Hepatocyte (in vitro differentiated cells): ENCODE data around the gene GSN. TPM values are rescaled to one million over a fixed set of nuclear protein-coding genes. Genes with fewer than 3 reads are reported as not detected.

ENCODE experiments used
- DNase-seq: peaks from one replicate; pipeline ENCODE4 v3.0.0-alpha.2; 2016; ENCODE audit warnings: low spot score
- H2AFZ ChIP-seq: fragments of 200-600 bp; sonication (generic); 2 replicates; pipeline ENCODE4 v1.6.0; 2016; ENCODE audit warnings: antibody characterized with exemption, mild to moderate bottlenecking
- H3K27ac ChIP-seq: fragments of 200-600 bp; sonication (generic); 2 replicates; pipeline ENCODE4 v1.5.1; 2016; ENCODE audit warnings: mild to moderate bottlenecking
- H3K27me3 ChIP-seq: fragments of 200-600 bp; sonication (generic); 2 replicates; pipeline ENCODE4 v1.6.1; 2016
- H3K36me3 ChIP-seq: fragments of 200-600 bp; sonication (generic); replicated peaks from 2 replicates; pipeline ENCODE4 v1.5.1; 2016; ENCODE audit warnings: low read depth; ENCODE audit not compliant: insufficient read depth
- H3K4me1 ChIP-seq: fragments of 200-600 bp; sonication (generic); 2 replicates; pipeline ENCODE4 v1.5.1; 2016; ENCODE audit warnings: mild to moderate bottlenecking, moderate library complexity; ENCODE audit not compliant: insufficient read depth
- H3K4me2 ChIP-seq: fragments of 200-600 bp; sonication (generic); 2 replicates; pipeline ENCODE4 v1.6.0; 2016
- H3K4me3 ChIP-seq: fragments of 200-600 bp; sonication (generic); 2 replicates; pipeline ENCODE4 v1.5.1; 2016; ENCODE audit warnings: mild to moderate bottlenecking
- H3K79me2 ChIP-seq: fragments of 200-600 bp; sonication (generic); 2 replicates; pipeline ENCODE4 v1.6.0; 2017; ENCODE audit warnings: mild to moderate bottlenecking
- H3K9me2 ChIP-seq: fragments of 200-600 bp; sonication (generic); replicated peaks from 2 replicates; pipeline ENCODE4 v1.6.0; 2017; ENCODE audit warnings: mild to moderate bottlenecking; ENCODE audit not compliant: insufficient read depth
- H3K9me3 ChIP-seq: fragments of 200-600 bp; sonication (generic); 2 replicates; pipeline ENCODE4 v1.5.1; 2016; ENCODE audit warnings: low read depth, mild to moderate bottlenecking
- H4K20me1 ChIP-seq: fragments of 200-600 bp; sonication (generic); 2 replicates; pipeline ENCODE4 v1.6.0; 2016; ENCODE audit warnings: mild to moderate bottlenecking; ENCODE audit not compliant: insufficient read depth, poor library complexity, severe bottlenecking
- EZH2 ChIP-seq: fragments of 200-600 bp; sonication (generic); IDR thresholded peaks from 2 replicates; pipeline ENCODE4 v1.6.1; 2016; ENCODE audit warnings: antibody characterized with exemption, mild to moderate bottlenecking, borderline replicate concordance
- EZH2phosphoT487 ChIP-seq: fragments of 200-600 bp; sonication (generic); IDR thresholded peaks from one replicate; pipeline ENCODE4 v1.6.1; 2018; ENCODE audit warnings: antibody characterized with exemption, mild to moderate bottlenecking, low read depth, moderate library complexity; ENCODE audit not compliant: unreplicated experiment, severe bottlenecking
- WGBS: methylation state at CpG from one replicate; pipeline ENCODE4 v1.1.6; 2016; ENCODE audit warnings: low lambda C conversion rate; ENCODE audit errors: missing lambda C conversion rate; 5-methylcytosine and 5-hydroxymethylcytosine counted together
- polyA plus RNA-seq: library from polyadenylated mRNA; unstranded; fragments of >200 nt; fragmentation: Nextera tagmentation; extraction: Ambion mirVana; gene quantifications from 2 replicates; pipeline ENCODE4 v1.2.1, GENCODE V29; 2016
- total RNA-seq: library from RNA; depleted of rRNA; stranded (reverse); fragments of >200 nt; gene quantifications from 2 replicates; pipeline ENCODE4 v1.2.3, GENCODE V29; 2014
- TF ChIP-seq, protein P1 (sequence below): fragments of 200-600 bp; sonication (generic); IDR thresholded peaks from 2 replicates; pipeline ENCODE4 v1.5.1; 2016; ENCODE audit warnings: antibody characterized with exemption, mild to moderate bottlenecking; ENCODE audit not compliant: poor library complexity

The GSN gene
- total and polyA plus RNA-seq, 2 experiments from 2014 or later: 396 to 404 TPM

DNA sequence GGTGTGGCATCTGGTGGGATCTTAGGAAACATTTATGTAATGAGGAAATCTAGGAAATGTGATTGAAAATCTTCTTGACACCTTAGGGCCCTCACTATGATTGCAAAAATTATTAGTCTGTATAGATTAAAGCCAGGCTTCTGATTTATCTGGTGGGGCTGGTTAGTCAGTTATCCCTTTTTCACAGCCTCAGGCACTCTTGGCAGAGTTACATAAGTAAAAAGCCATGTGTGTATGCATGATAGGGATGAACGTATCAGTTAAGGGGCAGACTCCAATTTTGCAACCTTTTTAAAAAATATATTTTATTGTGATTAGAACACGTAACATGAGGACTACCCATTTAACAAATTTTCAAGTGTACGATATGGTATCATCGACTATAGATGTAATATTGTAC, 35.7 kb upstream of the GSN start:
- no peaks in the 10 kb centered on the region for H3K4me1 ChIP-seq
- no peak for TF ChIP-seq EZH2
- TF ChIP-seq, protein P1, sequence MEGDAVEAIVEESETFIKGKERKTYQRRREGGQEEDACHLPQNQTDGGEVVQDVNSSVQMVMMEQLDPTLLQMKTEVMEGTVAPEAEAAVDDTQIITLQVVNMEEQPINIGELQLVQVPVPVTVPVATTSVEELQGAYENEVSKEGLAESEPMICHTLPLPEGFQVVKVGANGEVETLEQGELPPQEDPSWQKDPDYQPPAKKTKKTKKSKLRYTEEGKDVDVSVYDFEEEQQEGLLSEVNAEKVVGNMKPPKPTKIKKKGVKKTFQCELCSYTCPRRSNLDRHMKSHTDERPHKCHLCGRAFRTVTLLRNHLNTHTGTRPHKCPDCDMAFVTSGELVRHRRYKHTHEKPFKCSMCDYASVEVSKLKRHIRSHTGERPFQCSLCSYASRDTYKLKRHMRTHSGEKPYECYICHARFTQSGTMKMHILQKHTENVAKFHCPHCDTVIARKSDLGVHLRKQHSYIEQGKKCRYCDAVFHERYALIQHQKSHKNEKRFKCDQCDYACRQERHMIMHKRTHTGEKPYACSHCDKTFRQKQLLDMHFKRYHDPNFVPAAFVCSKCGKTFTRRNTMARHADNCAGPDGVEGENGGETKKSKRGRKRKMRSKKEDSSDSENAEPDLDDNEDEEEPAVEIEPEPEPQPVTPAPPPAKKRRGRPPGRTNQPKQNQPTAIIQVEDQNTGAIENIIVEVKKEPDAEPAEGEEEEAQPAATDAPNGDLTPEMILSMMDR: no peak
- TF ChIP-seq EZH2phosphoT487: no peak
- H3K4me2 ChIP-seq: no peak overlapping the region
- 90% methylated on average over 4 of the region's 4 CpGs for WGBS
- no peaks in the 10 kb centered on the region for H3K79me2 ChIP-seq
- DNase-seq: no peak
- no peaks in the 10 kb centered on the region for H3K9me2 ChIP-seq
- H2AFZ ChIP-seq: no peak overlapping the region
- H4K20me1 ChIP-seq: no peaks in the 10 kb centered on the region
- H3K4me3 ChIP-seq: no peak overlapping the region
- H3K36me3 ChIP-seq: no peaks in the 10 kb centered on the region
- H3K27ac ChIP-seq: no peak overlapping the region
- no peaks in the 10 kb centered on the region for H3K9me3 ChIP-seq
- H3K27me3 ChIP-seq: no peaks in the 10 kb centered on the region

DNA sequence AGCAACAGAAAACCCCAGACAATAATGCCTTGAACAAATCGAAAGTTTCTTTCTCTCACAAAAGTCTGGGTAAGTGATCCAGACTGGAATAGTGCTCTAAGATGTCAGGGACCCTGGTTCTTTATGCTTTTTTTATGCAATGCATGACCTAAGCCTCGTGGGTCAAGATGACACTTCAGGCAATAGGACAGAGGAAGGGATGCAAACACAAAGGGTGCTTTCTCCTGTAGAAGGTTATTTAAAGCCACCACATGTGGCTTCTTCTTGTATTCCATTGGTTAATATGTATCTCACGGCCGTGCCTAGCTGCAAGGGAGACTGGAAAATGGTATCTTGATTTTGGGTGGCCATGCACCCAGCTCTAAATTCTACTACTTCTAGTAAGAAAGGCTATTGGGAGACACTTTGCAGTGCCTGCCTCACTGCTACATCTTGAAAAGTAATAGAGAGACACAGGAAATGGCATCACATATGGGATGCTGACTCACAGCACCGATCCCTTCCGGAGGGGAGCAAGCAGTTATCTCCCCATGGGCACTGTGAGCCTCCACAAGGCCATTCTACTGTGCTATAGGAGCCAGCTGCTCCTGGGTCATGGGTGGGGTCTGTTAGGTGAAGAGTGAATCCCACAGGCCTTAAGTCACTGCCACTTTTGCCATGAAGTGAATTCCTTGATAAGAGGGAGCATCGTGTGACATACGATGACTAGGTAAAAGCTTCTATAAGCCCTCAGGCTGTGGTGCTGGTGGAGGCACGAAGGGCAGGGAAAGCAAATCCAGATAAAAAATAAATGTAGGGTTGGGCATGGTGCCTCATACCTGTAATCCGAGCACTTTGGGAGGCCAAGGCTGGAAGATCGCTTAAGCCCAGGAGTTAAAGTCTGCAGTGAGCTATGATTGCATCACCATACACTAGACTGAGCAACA, 33.8 kb upstream of the GSN start:
- no peak overlapping the region for H3K4me2 ChIP-seq
- no peak overlapping the region for H3K4me3 ChIP-seq
- DNase-seq: no peak
- H3K36me3 ChIP-seq: no peaks in the 10 kb centered on the region
- H3K9me2 ChIP-seq: no peaks in the 10 kb centered on the region
- no peaks in the 10 kb centered on the region for H3K4me1 ChIP-seq
- no peaks in the 10 kb centered on the region for H3K9me3 ChIP-seq
- 78% methylated on average over 11 of the region's 11 CpGs for WGBS
- no peaks in the 10 kb centered on the region for H3K79me2 ChIP-seq
- no peaks in the 10 kb centered on the region for H3K27me3 ChIP-seq
- H4K20me1 ChIP-seq: no peaks in the 10 kb centered on the region
- H2AFZ ChIP-seq: no peak overlapping the region
- H3K27ac ChIP-seq: no peak overlapping the region
- no peak for TF ChIP-seq EZH2phosphoT487
- no peak for TF ChIP-seq EZH2
- TF ChIP-seq, protein P1: no peak

DNA sequence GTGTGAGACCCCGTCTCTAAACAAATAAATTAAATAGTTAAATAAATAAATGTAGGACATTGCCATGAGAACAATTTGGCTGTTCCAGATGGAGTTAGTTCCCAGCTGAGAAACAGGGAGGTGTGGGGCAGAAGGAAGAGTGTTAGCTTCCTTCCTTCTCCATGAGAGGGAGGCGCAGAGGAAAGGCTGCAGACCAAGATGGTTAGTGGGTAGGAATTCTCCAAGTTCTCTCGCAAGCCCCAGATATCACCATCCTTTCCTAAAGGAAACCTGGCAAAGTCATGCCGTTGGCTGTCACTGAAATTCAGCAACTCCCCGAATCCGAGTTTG, 33.2 kb upstream of the GSN start:
- H3K9me3 ChIP-seq: no peaks in the 10 kb centered on the region
- TF ChIP-seq EZH2phosphoT487: no peak
- TF ChIP-seq EZH2: no peak
- TF ChIP-seq, protein P1: no peak
- H3K9me2 ChIP-seq: no peaks in the 10 kb centered on the region
- no peak for DNase-seq
- no peak overlapping the region for H2AFZ ChIP-seq
- no peaks in the 10 kb centered on the region for H3K79me2 ChIP-seq
- 78% methylated on average over 6 of the region's 6 CpGs for WGBS
- no peaks in the 10 kb centered on the region for H3K27me3 ChIP-seq
- H3K36me3 ChIP-seq: no peaks in the 10 kb centered on the region
- no peaks in the 10 kb centered on the region for H4K20me1 ChIP-seq
- no peaks in the 10 kb centered on the region for H3K4me1 ChIP-seq
- no peak overlapping the region for H3K27ac ChIP-seq
- no peak overlapping the region for H3K4me3 ChIP-seq
- H3K4me2 ChIP-seq: no peak overlapping the region
